Neural progenitor cell (in vitro differentiated cells): ENCODE data around the gene RPS6KA2. TPM values are rescaled to one million over a fixed set of nuclear protein-coding genes. Genes with fewer than 3 reads are reported as not detected.

Experiments used
- DNase-seq: peaks from one replicate; pipeline ENCODE4 v3.0.0-alpha.2; 2016; ENCODE audit warnings: low spot score
- H2AFZ ChIP-seq: fragments of 200-600 bp; sonication (generic); replicated peaks from 2 replicates; pipeline ENCODE4 v1.6.1; 2016; ENCODE audit warnings: antibody characterized with exemption
- H3F3A ChIP-seq: fragments of 200-600 bp; sonication (generic); 2 replicates; pipeline ENCODE4 v1.6.1; 2016; ENCODE audit warnings: antibody characterized with exemption, low read depth
- H3K27ac ChIP-seq: fragments of 200-600 bp; sonication (generic); 2 replicates; pipeline ENCODE4 v1.5.1; 2016; ENCODE audit warnings: mild to moderate bottlenecking
- H3K27me3 ChIP-seq: fragments of 200-600 bp; sonication (generic); 2 replicates; pipeline ENCODE4 v1.6.1; 2016; ENCODE audit warnings: mild to moderate bottlenecking, moderate library complexity
- H3K36me3 ChIP-seq: fragments of 200-600 bp; sonication (generic); 2 replicates; pipeline ENCODE4 v1.5.1; 2016
- H3K4me1 ChIP-seq: fragments of 200-600 bp; sonication (generic); 2 replicates; pipeline ENCODE4 v1.6.1; 2016; ENCODE audit warnings: mixed run types
- H3K4me2 ChIP-seq: fragments of 200-600 bp; sonication (generic); 2 replicates; pipeline ENCODE4 v1.6.1; 2016
- H3K4me3 ChIP-seq: fragments of 200-600 bp; sonication (generic); 2 replicates; pipeline ENCODE4 v1.5.1; 2016
- H3K79me2 ChIP-seq: fragments of 200-600 bp; sonication (generic); 2 replicates; pipeline ENCODE4 v1.6.1; 2016; ENCODE audit warnings: low read depth
- H3K9ac ChIP-seq: fragments of 200-600 bp; sonication (generic); 2 replicates; pipeline ENCODE4 v1.6.1; 2016
- H3K9me3 ChIP-seq: fragments of 200-600 bp; sonication (generic); 2 replicates; pipeline ENCODE4 v1.5.1; 2016; ENCODE audit warnings: low read depth
- H4K20me1 ChIP-seq: fragments of 200-600 bp; sonication (generic); 2 replicates; pipeline ENCODE4 v1.6.1; 2016; ENCODE audit warnings: low read depth
- H3K27ac Mint-ChIP-seq: 3 replicates; pipeline ENCODE4 v1.8.0; 2021; ENCODE audit warnings: mixed read lengths
- H3K27me3 Mint-ChIP-seq: 2 replicates; pipeline ENCODE4 v1.8.0; 2022; ENCODE audit warnings: low read depth, mild to moderate bottlenecking, inconsistent platforms, moderate library complexity, mixed read lengths; ENCODE audit not compliant: insufficient read depth
- H3K36me3 Mint-ChIP-seq: 3 replicates; pipeline ENCODE4 v1.8.0; 2021; ENCODE audit warnings: mixed read lengths
- H3K4me1 Mint-ChIP-seq: 3 replicates; pipeline ENCODE4 v1.8.0; 2021; ENCODE audit warnings: mixed read lengths
- H3K4me3 Mint-ChIP-seq: 3 replicates; pipeline ENCODE4 v1.8.0; 2021; ENCODE audit warnings: mild to moderate bottlenecking, moderate library complexity, mixed read lengths
- H3K9me3 Mint-ChIP-seq: 3 replicates; pipeline ENCODE4 v1.8.0; 2020; ENCODE audit warnings: mixed read lengths
- CTCF ChIP-seq: fragments of 200-600 bp; sonication (generic); IDR thresholded peaks from 2 replicates; pipeline ENCODE4 v1.5.1; 2017; ENCODE audit warnings: antibody characterized with exemption, mild to moderate bottlenecking
- EZH2 ChIP-seq: fragments of 200-600 bp; sonication (generic); IDR thresholded peaks from 2 replicates; pipeline ENCODE4 v1.6.1; 2017; ENCODE audit warnings: antibody characterized with exemption, mild to moderate bottlenecking, moderate library complexity
- EZH2phosphoT487 ChIP-seq: fragments of 200-600 bp; sonication (generic); IDR thresholded peaks from 2 replicates; pipeline ENCODE4 v1.6.1; 2017; ENCODE audit warnings: antibody characterized with exemption
- total RNA-seq: library from RNA; depleted of rRNA; stranded (reverse); fragments of >200 nt; gene quantifications from 2 replicates; pipeline ENCODE4 v1.2.3, GENCODE V29; 2015; ENCODE audit warnings: low replicate concordance

Gene RPS6KA2
- total RNA-seq, 1 donor from 2014 or later = 8.2 TPM

GRCh38 chr6:166656230-166657151 is 29.4 kb upstream of the RPS6KA2 start:
- Mint-ChIP-seq H3K9me3 (no peaks in the 10 kb centered on the region), H3K4me1 (peaks cover 19% of the 10 kb centered on the region), H3K27me3 (peaks cover 4% of the 10 kb centered on the region), H3K36me3 (no peaks in the 10 kb centered on the region), H3K27ac (no peak overlapping the region), H3K4me3 (peak overlapping the region; percentile 47)
- Histone ChIP-seq H3K4me2 (peak overlapping the region; percentile 93), H4K20me1 (no peaks in the 10 kb centered on the region), H2AFZ (peak overlapping the region; percentile 91), H3K9me3 (no peaks in the 10 kb centered on the region), H3K36me3 (no peaks in the 10 kb centered on the region), H3K4me1 (peaks cover 13% of the 10 kb centered on the region), H3K79me2 (no peaks in the 10 kb centered on the region), H3F3A (no peaks in the 10 kb centered on the region), H3K27ac (no peak overlapping the region), H3K9ac (no peak overlapping the region), H3K4me3 (peak overlapping the region; percentile 50), H3K27me3 (peaks cover 48% of the 10 kb centered on the region)
- peak; percentile 23 for DNase-seq
- TF ChIP-seq EZH2 = no peak
- no peak for TF ChIP-seq EZH2phosphoT487
- no peak for TF ChIP-seq CTCF

- Mint-ChIP-seq H3K27me3 (peaks cover 4% of the 10 kb centered on the region), H3K36me3 (no peaks in the 10 kb centered on the region), H3K9me3 (no peaks in the 10 kb centered on the region), H3K4me1 (peaks cover 21% of the 10 kb centered on the region), H3K4me3 (no peak overlapping the region), H3K27ac (no peak overlapping the region)
- Histone ChIP-seq H3K4me1 (peaks cover 13% of the 10 kb centered on the region), H3K36me3 (no peaks in the 10 kb centered on the region), H3K27ac (no peak overlapping the region), H3K4me2 (peak overlapping the region; percentile 93), H3K9ac (no peak overlapping the region), H3K9me3 (no peaks in the 10 kb centered on the region), H3K79me2 (no peaks in the 10 kb centered on the region), H3K27me3 (peaks cover 48% of the 10 kb centered on the region), H3F3A (peaks cover 1% of the 10 kb centered on the region), H4K20me1 (no peaks in the 10 kb centered on the region), H2AFZ (peak overlapping the region; percentile 91), H3K4me3 (peak overlapping the region; percentile 50)
- DNase-seq = no peak
- TF ChIP-seq CTCF (no peak), EZH2phosphoT487 (no peak), EZH2 (no peak)
Observed at GRCh38 chr6:166655713-166656229, 28.7 kb upstream of the RPS6KA2 start.

- Mint-ChIP-seq H3K27ac (no peak overlapping the region), H3K4me1 (peaks cover 26% of the 10 kb centered on the region), H3K36me3 (no peaks in the 10 kb centered on the region), H3K9me3 (no peaks in the 10 kb centered on the region), H3K4me3 (no peak overlapping the region), H3K27me3 (peaks cover 4% of the 10 kb centered on the region)
- TF ChIP-seq EZH2phosphoT487 = no peak
- TF ChIP-seq CTCF = no peak
- no peak for TF ChIP-seq EZH2
- H3K4me2 ChIP-seq = no peak overlapping the region
- no peak overlapping the region for H3K27ac ChIP-seq
- no peaks in the 10 kb centered on the region for H3K79me2 ChIP-seq
- peaks cover 6% of the 10 kb centered on the region for H3F3A ChIP-seq
- H3K9me3 ChIP-seq = no peaks in the 10 kb centered on the region
- no peak overlapping the region for H3K9ac ChIP-seq
- H3K36me3 ChIP-seq = no peaks in the 10 kb centered on the region
- H4K20me1 ChIP-seq = no peaks in the 10 kb centered on the region
- H3K4me1 ChIP-seq = peaks cover 18% of the 10 kb centered on the region
- no peak for DNase-seq
- no peak overlapping the region for H3K4me3 ChIP-seq
- H2AFZ ChIP-seq = no peak overlapping the region
- peaks cover 48% of the 10 kb centered on the region for H3K27me3 ChIP-seq
Observed at GRCh38 chr6:166655251-166655650, 28.2 kb upstream of the RPS6KA2 start.
